AG09309 (cell line): ENCODE results near the gene PFKFB1.
"Not testable (repeated sequence)": the region's sequence is repeated elsewhere in the genome, so short reads cannot be mapped to it uniquely, and the experiment has no call there.

Experiments
- DNase-seq: peaks from one replicate; pipeline ENCODE4 v3.0.0-alpha.2; 2010; ENCODE audit warnings: low read depth
- H3K4me3 ChIP-seq: 2 replicates; pipeline ENCODE4 v1.5.1; 2011; ENCODE audit warnings: mild to moderate bottlenecking, low read depth, low read length, moderate library complexity; ENCODE audit not compliant: control insufficient read depth
- CTCF ChIP-seq: IDR thresholded peaks from 2 replicates; pipeline ENCODE4 v1.5.1; 2011; ENCODE audit warnings: mild to moderate bottlenecking, low read depth, low read length, inconsistent platforms; ENCODE audit not compliant: insufficient read depth, control insufficient read depth; ENCODE audit errors: missing control alignments

Gene PFKFB1

DNA sequence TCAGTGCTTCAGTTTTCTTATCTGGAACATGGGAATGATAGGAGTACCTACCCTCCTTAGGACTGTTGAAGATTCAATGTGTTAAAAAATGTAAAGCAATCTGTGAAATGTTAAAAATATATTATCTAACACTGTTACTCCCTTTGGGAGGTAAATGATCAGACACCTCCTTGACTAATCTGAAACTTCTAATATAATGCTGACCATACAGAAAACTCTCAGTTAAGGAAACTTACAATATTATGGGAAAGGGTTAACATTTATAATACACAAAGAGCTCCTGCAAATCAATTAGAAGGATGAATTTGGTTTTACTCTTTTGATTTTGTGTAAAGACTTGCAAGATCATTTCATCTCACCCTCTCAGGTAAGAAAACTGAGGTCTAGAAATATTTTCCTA is 1.6 kb upstream of the PFKFB1 start:
- TF ChIP-seq CTCF: no peak
- H3K4me3 ChIP-seq: no peak overlapping the region
- DNase-seq: no peak

GRCh38 chrX:54994668-54995351 is 822 bp upstream of the PFKFB1 start:
- no peak for TF ChIP-seq CTCF
- DNase-seq: no peak
- H3K4me3 ChIP-seq: no peak overlapping the region

GRCh38 chrX:54992911-54993622 is 921 bp downstream of the PFKFB1 start:
- no peak for TF ChIP-seq CTCF
- no peak overlapping the region for H3K4me3 ChIP-seq
- DNase-seq: no peak

GRCh38 chrX:54991706-54992105 is 2.3 kb downstream of the PFKFB1 start:
- TF ChIP-seq CTCF: no peak
- DNase-seq: no peak
- H3K4me3 ChIP-seq: no peak overlapping the region

- DNase-seq, H3K4me3 ChIP-seq: not testable (repeated sequence)
These were observed 10.7 kb downstream of the PFKFB1 start for GRCh38 chrX:54983306-54983705.

DNA sequence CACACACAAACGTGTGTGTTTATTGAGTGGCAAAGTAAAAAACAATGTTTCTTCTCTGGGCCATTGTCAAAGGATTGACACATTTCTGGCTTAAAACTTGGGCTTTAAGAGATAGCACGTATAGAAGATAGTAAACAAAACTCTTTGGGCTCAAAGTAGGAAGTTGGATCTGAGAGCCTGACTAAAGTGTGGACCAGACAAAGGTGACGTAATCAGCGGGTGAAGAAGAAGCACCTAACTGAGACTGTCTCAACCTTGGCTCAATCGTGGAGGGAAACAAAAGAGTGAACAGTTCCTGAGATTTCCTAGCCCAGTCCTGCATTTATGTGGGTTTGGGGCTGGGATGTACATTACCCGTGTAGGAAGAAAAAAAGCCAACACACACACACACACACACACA is 13.7 kb downstream of the PFKFB1 start:
- TF ChIP-seq CTCF: no peak
- H3K4me3 ChIP-seq: no peak overlapping the region
- no peak for DNase-seq

DNA sequence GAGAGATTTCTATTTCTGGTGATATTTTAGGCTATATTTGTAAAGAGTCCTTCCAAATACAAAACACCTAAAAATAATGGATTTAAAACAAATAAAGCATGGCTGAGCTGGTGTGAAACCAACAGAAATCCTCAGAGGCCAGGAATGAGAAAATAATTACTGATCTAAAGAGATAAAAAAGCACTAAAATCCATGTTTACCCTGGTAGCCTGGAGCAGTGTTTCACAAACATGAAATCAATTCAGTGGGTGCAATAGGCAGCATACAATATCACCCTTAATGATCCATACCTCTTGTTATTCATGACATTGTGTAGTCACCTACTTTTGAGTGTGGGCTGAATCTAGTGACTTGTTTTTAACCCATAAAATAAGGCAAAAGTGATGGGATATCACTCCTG is 14.6 kb downstream of the PFKFB1 start:
- TF ChIP-seq CTCF: no peak
- DNase-seq: no peak
- no peak overlapping the region for H3K4me3 ChIP-seq
